Prostate gland (tissue), 2 donors: ENCODE measurements around the gene BCHE.

Source experiments
- CTCF ChIP-seq, 4 experiments: fragments of 200-600 bp in 2 of 4; fragments of 450-650 bp in 2 of 4; sonication (generic) in 2 of 4; IDR thresholded peaks; 1 replicate in 3 of 4; 2 replicates in 1 of 4; pipeline ENCODE4 v1.5.1; 2016 to 2019; ENCODE audit warnings: antibody characterized with exemption in 4 of 4, mild to moderate bottlenecking in 2 of 4, moderate library complexity in 2 of 4
- POLR2A ChIP-seq: fragments of 450-650 bp; IDR thresholded peaks from one replicate; pipeline ENCODE4 v1.6.1; 2016; ENCODE audit warnings: antibody characterized with exemption, mild to moderate bottlenecking

- TF ChIP-seq CTCF (IDR thresholded peaks at IDR 0.05) (no peak), POLR2A (no peak)
These were observed 9.3 kb downstream of the BCHE start for GRCh38 chr3:165827883-165828282.
